Neural progenitor cell (in vitro differentiated cells): ENCODE measurements around the gene FGF23.

Experiments
- EZH2 ChIP-seq: fragments of 200-600 bp; sonication (generic); IDR thresholded peaks from 2 replicates; pipeline ENCODE4 v1.6.1; 2017; ENCODE audit warnings: antibody characterized with exemption, mild to moderate bottlenecking, moderate library complexity
- TF ChIP-seq, protein P1 (sequence below): fragments of 200-600 bp; sonication (generic); IDR thresholded peaks from 2 replicates; pipeline ENCODE4 v1.5.1; 2017; ENCODE audit warnings: antibody characterized with exemption, mild to moderate bottlenecking

DNA sequence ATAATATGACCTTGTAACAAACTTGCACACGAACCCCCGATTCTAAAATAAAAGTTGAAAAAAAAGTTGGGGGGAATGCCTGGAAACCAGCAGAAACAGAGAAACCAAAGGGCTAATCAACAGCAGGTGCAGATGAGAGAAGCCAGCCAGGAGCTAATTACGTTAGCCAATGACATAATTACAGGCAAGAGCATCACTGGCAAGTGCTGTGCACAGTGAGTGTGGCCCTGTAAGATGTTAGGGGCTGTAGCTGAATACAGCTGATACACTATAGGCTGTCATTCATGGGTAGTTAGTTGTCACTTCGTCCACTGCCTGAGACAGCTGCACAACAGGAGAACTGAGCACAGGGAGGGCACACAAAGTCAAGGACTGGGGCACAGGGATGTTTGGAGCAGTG is 7.3 kb upstream of the FGF23 start:
- TF ChIP-seq, protein P1, sequence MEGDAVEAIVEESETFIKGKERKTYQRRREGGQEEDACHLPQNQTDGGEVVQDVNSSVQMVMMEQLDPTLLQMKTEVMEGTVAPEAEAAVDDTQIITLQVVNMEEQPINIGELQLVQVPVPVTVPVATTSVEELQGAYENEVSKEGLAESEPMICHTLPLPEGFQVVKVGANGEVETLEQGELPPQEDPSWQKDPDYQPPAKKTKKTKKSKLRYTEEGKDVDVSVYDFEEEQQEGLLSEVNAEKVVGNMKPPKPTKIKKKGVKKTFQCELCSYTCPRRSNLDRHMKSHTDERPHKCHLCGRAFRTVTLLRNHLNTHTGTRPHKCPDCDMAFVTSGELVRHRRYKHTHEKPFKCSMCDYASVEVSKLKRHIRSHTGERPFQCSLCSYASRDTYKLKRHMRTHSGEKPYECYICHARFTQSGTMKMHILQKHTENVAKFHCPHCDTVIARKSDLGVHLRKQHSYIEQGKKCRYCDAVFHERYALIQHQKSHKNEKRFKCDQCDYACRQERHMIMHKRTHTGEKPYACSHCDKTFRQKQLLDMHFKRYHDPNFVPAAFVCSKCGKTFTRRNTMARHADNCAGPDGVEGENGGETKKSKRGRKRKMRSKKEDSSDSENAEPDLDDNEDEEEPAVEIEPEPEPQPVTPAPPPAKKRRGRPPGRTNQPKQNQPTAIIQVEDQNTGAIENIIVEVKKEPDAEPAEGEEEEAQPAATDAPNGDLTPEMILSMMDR: no peak
- no peak for TF ChIP-seq EZH2
